Stimulated activated naive B cell treated with anti-CD40 and anti-IgM and Interleukin-4, amounts not matched to agents 10 μg/mL and 1 μg/mL and 100 μg/mL, for 72 hours (primary cell): ENCODE data around the gene GLA.
A peak's percentile ranks its signal among the peaks of the same experiment; 100 is the strongest.

Experiments used
- ATAC-seq, 2 donors: fragments of 150-1000 bp; cut with Tn5 transposase; replicated peaks; 2 replicates each; pipeline ENCODE4 v1.10.0; 2021; ENCODE audit warnings: moderate library complexity in 1 of 2
- DNase-seq: peaks from one replicate; pipeline ENCODE4 v3.0.0; 2021
- H3K27ac Mint-ChIP-seq: one replicate; pipeline ENCODE4 v1.8.0; 2022; ENCODE audit warnings: mild to moderate bottlenecking, mixed read lengths
- H3K27me3 Mint-ChIP-seq, 2 donors: one replicate each; pipeline ENCODE4 v1.8.0; 2022; ENCODE audit warnings: mixed read lengths in 2 of 2
- H3K36me3 Mint-ChIP-seq, 2 donors: one replicate each; pipeline ENCODE4 v1.8.0; 2022; ENCODE audit warnings: mixed read lengths in 2 of 2, mild to moderate bottlenecking in 1 of 2
- H3K4me1 Mint-ChIP-seq, 2 donors: one replicate each; pipeline ENCODE4 v1.8.0; 2022; ENCODE audit warnings: mixed read lengths in 2 of 2, mild to moderate bottlenecking in 1 of 2
- H3K4me3 Mint-ChIP-seq, 2 donors: one replicate each; pipeline ENCODE4 v1.8.0; 2022; ENCODE audit warnings: mild to moderate bottlenecking in 2 of 2, mixed read lengths in 2 of 2, moderate library complexity in 1 of 2
- H3K9me3 Mint-ChIP-seq, 2 donors: one replicate each; pipeline ENCODE4 v1.8.0; 2022; ENCODE audit warnings: mixed read lengths in 2 of 2, mild to moderate bottlenecking in 1 of 2

GLA gene

DNA sequence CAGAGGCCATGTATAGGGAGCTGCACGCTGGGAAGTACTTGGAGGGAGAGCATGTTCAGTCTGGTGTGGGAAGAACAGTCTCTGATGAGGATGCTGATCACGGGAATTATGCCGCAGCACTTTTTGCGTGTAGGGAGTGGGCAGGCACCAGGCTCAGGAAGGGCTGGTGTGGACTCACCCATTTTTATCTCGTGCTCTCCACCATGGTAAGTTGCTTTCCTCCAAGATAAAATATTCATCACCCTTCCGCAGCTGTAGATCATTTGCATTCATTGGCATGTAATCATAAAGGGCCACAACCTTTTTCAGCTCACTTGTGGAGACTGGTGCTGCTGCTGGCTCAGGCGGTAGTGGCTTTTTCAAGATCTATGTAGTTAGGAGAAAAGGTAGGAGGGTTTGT is 47.3 kb downstream of the GLA start:
- Mint-ChIP-seq H3K4me1 (peaks cover 11 to 23% of the 10 kb centered on the region in 2 donors), H3K4me3 (no peak overlapping the region), H3K27me3 (no peaks in the 10 kb centered on the region), H3K27ac (no peak overlapping the region), H3K36me3 (peaks cover 26 to 48% of the 10 kb centered on the region in 2 donors), H3K9me3 (no peaks in the 10 kb centered on the region)
- ATAC-seq = no peak
- no peak for DNase-seq

DNA sequence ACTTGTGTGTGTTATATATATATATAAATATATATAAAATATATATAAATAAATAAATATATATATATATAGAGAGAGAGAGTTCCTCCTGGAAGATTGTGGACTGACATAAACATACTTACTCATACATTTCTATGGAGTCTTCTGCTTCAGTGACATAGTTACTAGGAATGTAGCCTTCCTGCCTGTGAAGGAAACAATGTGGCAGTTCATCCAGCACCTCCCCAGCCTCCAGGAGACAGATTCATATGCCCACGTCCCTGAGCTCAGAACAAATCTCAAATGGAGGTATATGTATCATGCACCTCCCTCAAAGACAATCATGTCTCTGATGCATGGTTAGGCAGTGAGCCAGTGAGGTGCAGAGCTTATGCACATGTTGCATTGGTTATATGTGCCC is 47.8 kb downstream of the GLA start:
- no peak for ATAC-seq
- Mint-ChIP-seq H3K4me3 (no peak overlapping the region), H3K27ac (no peak overlapping the region), H3K9me3 (no peaks in the 10 kb centered on the region), H3K27me3 (no peaks in the 10 kb centered on the region), H3K36me3 (peaks cover 28 to 52% of the 10 kb centered on the region in 2 donors), H3K4me1 (peaks cover 13 to 23% of the 10 kb centered on the region in 2 donors)
- no peak for DNase-seq

DNA sequence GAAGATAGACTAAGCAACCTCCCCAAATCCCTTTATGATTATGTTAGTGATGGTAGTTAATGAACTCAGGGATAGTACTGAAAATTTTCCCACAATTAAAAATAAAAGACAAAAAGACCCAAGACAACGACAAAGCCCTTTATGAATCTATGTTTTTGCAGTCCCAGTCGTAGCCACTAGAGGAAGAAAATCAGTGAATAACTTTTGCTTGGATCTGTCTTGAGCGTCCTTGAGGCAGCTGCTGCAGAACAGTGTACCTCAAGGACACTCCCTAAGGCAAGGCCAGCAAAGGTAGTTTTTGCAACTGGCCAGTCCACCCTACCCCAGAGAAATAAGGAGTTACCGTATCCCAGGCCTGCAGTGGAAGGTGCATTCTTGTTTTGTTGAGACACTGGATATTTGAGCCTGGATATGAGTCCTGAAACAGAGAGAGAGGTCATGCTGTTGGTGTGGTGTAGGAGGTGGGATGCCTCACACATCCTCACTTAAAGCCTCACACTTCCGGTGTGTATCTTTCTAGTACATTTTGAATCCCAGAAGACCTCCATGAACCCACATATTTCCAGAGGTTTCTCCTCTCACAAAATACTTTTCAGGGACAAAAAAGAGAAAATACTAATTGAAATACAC is 50.4 kb downstream of the GLA start:
- Mint-ChIP-seq H3K27me3 (no peaks in the 10 kb centered on the region), H3K27ac (no peak overlapping the region), H3K9me3 (no peaks in the 10 kb centered on the region), H3K4me1 (peaks cover 13 to 23% of the 10 kb centered on the region in 2 donors), H3K4me3 (no peak overlapping the region), H3K36me3 (peaks cover 31 to 53% of the 10 kb centered on the region in 2 donors)
- DNase-seq (no peak), ATAC-seq (no peak)

DNA sequence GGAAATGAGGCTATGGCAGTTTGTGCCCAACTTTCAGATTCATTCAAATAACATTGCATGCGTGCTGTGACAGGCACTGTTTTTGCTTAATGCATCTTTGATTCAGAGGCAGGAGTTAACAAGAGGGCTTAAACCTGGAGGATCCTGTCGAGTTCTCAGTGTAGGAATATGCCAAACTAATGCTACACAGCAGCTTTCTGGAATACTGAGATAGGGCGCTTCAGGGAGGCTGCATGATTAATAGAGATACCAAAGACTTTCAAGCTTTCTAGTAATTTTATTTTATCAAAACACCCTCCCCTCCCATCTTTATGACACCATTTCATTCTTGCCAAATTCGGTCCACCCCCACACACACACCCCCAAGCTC is 58.5 kb downstream of the GLA start:
- Mint-ChIP-seq H3K27ac (peak overlapping the region; percentile 97), H3K4me3 (peak overlapping the region; percentile 90 to 94), H3K36me3 (peaks cover 8 to 9% of the 10 kb centered on the region in 2 donors), H3K9me3 (no peaks in the 10 kb centered on the region), H3K4me1 (peaks cover 4 to 6% of the 10 kb centered on the region in 2 donors), H3K27me3 (no peaks in the 10 kb centered on the region)
- no peak for DNase-seq
- ATAC-seq = peak in 1 of 2 donors; percentile 8

DNA sequence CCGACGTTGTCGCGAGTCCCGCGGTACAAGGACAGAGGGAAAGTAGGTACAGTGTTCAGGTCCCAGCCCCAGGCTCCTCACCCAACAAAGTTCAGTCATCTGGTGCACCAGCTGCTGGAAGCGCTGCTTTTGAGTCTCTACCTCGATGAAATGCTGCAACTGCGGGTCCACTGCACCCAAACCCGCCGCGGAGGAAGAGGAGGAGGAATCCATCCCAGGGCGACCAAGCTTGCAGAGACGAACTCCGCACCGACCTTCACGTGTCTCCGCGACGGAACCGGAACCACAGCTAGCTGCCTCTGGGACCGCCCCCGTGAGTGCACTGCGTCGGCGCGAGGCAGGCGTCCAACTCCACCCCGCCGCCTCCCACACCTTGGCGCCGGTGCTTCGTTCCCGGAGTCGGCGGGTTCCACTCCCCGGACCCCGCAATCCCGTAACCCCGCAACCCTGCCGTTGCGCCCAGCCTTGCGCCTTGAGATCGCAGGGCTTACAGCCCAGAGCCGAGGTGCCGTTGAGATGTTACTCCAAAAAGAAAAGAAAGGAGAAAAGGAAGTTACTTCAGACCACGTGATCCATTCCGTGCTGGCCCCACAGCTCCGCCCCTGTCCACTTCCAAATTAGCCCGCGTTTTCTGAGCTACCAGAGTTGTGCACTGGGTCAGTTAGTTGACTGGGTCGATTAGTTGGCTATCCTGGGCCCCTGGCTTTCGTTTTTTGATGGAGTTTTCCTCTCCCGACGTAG is 59.1 kb downstream of the GLA start, which contains the start of gene TIMM8A:
TSS of gene TIMM8A (minus strand) at position 291 of the 741 bp plus-strand sequence. CDS start at position 213, 78 bp downstream.
- peaks cover 4 to 6% of the 10 kb centered on the region in 2 donors for H3K4me1 Mint-ChIP-seq
- peak within 1 kb of the TSS; percentile 90 to 94 for H3K4me3 Mint-ChIP-seq
- H3K9me3 Mint-ChIP-seq = no peaks in the 10 kb centered on the region
- ATAC-seq = peak; percentile 97 to 99
- peak within 1 kb of the TSS; percentile 97 for H3K27ac Mint-ChIP-seq
- no peaks in the 10 kb centered on the region for H3K27me3 Mint-ChIP-seq
- peaks cover 7 to 9% of the 10 kb centered on the region in 2 donors for H3K36me3 Mint-ChIP-seq
- peak; percentile 67 for DNase-seq

DNA sequence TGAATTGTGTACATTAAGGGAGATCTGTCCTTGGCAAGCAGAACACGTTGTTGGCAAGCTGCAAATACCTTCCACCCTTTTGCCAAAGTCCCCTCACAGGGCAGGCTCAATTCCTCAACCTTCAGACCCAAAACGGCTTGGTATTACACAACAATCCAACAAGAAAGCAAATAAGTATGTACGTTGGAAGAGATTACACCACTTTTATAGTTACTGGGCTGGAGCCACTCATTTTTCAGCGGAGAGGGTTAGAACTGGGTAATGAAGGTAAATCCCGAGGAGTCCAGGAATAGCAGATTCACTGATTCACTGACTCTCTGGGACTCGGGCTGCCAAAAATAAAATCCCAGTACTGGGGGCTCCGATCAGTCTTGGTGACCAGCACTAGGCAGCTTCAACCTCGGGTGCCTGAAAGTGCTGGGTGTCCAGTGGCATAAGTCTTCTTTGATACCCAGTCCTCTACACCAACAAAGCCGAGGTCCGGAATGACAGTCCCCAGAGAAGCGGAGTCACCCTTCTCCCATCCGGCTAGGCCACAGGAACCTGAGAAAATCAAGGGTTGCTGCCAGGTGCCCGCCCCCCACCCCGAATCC is 59.8 kb downstream of the GLA start:
- H3K9me3 Mint-ChIP-seq = no peaks in the 10 kb centered on the region
- peaks cover 9% of the 10 kb centered on the region in 2 donors for H3K36me3 Mint-ChIP-seq
- H3K27me3 Mint-ChIP-seq = no peaks in the 10 kb centered on the region
- DNase-seq = no peak
- H3K4me3 Mint-ChIP-seq = peak overlapping the region; percentile 90 to 94
- ATAC-seq = peak; percentile 5 to 15
- peaks cover 4 to 6% of the 10 kb centered on the region in 2 donors for H3K4me1 Mint-ChIP-seq
- H3K27ac Mint-ChIP-seq = peak overlapping the region; percentile 97
